DMS53 (cell line): ENCODE measurements around the gene SLC6A6.
A peak's percentile ranks its signal among the peaks of the same experiment; 100 is the strongest.

Experiments used
- DNase-seq: peaks from one replicate; lab custom pipeline; 2025; lab: John Stamatoyannopoulos, UW

The SLC6A6 gene

GRCh38 chr3:14372587-14372986 is 29.8 kb upstream of the SLC6A6 start:
- DNase-seq, result no peak

- no peak for DNase-seq
Observed at GRCh38 chr3:14373753-14374376, 28.5 kb upstream of the SLC6A6 start.

GRCh38 chr3:14374444-14374883 is 27.9 kb upstream of the SLC6A6 start:
- no peak for DNase-seq

DNA sequence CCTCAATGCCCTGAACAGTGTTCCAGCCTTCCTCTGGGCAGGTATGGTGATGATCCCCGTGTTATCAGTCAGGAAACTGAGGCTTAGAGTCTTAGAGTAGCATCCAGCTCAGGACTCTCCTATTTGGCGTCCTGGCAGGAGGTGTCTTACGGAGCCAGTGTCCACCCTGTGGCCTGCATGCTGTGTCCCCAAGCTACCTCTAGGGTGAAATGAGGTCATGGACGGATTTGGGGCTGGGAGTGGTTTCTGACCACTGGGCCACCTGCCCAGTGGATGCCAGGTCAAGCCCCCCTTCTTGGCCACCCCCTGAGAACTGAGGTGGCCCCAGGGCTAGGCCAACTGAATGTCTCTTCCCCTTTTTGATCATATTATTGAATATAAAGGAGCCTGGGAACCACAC is 27.2 kb upstream of the SLC6A6 start:
- DNase-seq, result peak; percentile 2

DNA sequence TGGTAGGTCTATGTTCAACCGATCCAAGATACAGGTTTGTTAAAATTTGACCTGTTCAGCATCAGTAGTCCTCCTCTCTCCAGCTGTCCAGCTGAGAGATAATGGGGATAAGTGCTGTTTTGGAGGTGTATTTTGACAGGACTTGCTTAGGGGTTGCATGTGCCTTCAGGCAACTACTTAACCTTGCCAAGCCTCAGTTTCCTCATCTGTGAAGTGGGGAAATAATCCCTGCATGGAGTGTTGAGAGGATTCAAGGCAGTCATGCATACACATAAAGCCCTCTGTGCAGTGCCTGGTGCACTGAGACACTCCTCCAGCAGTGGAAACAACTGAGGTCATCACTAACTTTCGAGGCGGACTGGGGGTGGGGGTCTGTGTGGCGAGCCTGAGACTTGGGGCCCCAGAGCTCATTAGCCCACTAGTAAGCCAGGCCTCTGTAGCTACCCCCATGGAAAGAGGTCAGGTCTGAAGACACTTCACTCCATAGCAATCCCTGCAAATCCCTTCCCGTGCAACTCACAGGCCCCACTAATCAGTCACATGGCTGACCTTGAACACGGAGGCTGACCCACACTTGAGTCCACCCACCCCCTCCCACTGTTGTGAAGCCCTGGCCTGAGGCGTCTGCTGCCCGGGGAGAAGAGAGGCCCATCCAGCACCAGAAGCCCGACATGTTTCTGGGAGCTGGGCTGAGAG is 25.9 kb upstream of the SLC6A6 start:
- no peak for DNase-seq

- no peak for DNase-seq
Observed at GRCh38 chr3:14377044-14377837, 25.2 kb upstream of the SLC6A6 start.

GRCh38 chr3:14377838-14378169 is 24.6 kb upstream of the SLC6A6 start:
- DNase-seq, result no peak

DNA sequence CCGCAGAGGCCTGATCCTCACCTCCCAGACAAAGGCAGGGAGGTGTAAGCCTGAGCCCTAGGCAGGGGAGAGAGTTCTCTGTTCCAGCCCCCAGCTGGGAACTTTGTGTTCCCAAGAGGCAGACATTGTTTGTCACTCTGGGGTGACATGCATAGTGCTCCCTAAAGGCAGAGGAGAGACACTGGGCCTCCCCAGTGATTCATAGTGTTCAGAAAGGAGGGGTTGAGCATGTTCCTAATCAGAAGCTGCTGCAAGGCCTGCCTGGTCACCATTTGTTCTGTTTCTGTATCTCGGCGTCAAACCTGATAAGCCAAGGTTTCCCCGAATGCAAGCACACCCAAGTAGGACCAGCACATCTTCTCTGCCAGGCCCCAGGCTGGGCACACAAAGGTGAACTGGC is 24.0 kb upstream of the SLC6A6 start:
- DNase-seq, result no peak

DNA sequence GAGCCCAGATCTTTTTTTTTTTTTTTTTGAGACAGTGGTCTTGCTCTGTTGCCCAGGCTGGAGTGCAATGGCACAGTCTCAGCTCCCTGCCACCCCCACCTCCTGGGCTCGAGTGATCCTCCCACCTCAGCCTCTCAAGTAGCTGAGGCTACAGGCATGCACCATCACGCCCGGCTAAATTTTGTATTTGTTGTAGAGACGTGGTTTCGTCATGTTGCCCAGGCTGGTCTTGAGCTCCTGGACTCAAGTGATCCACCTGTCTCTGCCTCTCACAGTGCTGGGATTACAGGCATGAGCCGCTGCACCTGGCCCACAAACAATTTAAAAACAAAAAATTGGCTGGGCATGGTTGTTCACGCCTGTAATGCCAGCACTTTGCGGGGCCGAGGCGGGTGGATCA is 22.6 kb upstream of the SLC6A6 start:
- DNase-seq, result peak; percentile 2

- DNase-seq, result no peak
Observed at GRCh38 chr3:14386254-14386653, 16.2 kb upstream of the SLC6A6 start.

DNA sequence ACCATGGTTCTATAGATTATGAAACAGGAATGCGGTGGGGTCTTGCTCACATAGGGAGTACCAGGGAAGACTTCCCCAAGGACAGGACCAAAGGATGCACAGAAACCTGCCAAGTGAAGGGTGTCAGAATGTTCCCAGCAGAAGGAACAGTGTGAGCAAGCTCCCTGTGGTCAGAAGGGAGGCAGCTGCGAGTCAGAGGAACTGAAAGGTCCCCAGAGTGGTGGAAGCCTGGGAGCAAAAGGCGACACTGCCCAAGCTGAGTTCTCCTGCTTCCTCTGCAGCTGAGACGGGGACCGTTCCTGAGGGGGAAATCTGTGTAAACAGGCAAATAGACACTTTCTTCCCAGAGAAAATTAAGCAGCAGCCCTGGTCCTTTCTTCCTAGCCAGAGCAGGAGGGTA is 14.2 kb upstream of the SLC6A6 start:
- no peak for DNase-seq

DNA sequence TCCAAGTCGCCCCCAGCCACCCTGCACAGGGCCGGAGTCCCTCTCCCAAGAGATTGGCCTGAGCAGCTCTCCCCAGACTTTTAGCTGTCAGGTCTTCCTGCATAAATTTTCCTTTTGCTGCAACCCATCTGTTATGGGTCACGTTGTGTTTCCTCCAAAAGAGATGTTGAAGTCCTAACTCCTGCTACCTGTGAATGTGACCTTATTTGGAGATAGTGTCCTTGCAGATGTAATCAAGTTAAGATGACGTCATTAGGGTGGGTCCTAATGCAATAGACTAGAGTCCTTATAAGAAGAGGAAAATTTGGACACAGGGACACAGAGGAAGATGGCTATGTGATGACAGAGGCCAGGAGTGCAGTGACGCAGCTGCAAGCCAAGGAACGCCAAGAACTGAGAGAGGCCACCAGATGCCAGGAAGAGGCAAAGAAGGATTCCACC is 13.2 kb upstream of the SLC6A6 start:
- peak; percentile 1 for DNase-seq

GRCh38 chr3:14389716-14390115 is 12.7 kb upstream of the SLC6A6 start:
- DNase-seq, result no peak

- peak; percentile 72 for DNase-seq
Observed at GRCh38 chr3:14391033-14391432, 11.4 kb upstream of the SLC6A6 start.

DNA sequence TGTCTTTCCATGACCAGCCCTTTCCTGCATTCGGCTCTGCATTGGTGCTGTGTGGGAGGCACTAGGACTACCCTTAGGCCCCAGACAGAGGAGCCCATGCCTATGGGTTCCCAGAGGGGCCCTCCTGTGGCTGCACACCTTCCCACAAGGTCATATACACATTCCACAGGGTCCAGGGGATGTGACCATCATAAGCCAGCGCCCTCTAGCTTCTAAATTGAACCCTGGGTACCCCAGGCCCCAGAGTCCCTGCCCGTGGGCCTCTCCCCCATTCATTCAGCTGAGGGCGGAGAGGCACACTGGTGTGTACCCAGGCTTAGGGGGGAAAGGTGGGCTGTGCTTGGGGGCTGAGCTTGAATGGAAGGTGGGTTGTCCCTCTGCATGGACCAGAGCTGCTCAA is 10.2 kb upstream of the SLC6A6 start:
- DNase-seq, result no peak

- DNase-seq, result no peak
Observed at GRCh38 chr3:14392803-14393319, 9.5 kb upstream of the SLC6A6 start.

- DNase-seq, result no peak
Observed at GRCh38 chr3:14393440-14394106, 8.8 kb upstream of the SLC6A6 start.

DNA sequence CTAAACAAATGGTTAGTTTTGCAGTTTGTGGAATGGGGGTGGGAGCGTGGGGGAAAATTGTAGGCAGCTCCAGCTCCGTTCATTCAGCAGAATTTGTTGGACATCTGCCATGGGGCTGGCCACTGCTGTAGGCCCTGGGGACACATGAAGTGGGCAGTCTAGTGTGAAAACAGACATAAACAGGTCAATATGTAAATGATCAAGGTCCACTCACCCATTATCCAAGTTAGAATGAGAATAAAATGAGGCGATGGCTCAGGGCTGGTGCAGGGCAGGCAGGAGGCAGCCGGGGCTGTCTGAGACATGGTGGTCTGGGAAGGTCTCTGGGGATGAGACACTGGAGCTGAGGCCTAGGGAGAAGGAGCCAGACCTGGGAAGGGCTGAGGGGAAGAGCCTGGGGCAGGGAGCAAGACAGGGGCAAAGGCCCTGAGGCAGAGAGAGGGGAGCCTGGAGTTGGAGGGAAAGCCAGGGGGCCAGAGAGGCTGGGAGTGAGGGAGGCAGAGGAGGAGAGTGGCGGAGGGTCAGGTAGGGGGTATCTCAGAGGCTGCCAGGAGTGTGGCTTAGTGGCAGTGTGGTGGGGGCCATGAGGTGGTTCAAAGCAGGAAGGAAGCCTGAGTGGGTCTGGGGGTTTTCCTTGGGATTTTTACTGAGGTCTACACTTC is 6.2 kb upstream of the SLC6A6 start:
- DNase-seq, result no peak

GRCh38 chr3:14397046-14397445 is 5.4 kb upstream of the SLC6A6 start:
- DNase-seq, result no peak

GRCh38 chr3:14397531-14397930 is 4.9 kb upstream of the SLC6A6 start:
- DNase-seq, result no peak

DNA sequence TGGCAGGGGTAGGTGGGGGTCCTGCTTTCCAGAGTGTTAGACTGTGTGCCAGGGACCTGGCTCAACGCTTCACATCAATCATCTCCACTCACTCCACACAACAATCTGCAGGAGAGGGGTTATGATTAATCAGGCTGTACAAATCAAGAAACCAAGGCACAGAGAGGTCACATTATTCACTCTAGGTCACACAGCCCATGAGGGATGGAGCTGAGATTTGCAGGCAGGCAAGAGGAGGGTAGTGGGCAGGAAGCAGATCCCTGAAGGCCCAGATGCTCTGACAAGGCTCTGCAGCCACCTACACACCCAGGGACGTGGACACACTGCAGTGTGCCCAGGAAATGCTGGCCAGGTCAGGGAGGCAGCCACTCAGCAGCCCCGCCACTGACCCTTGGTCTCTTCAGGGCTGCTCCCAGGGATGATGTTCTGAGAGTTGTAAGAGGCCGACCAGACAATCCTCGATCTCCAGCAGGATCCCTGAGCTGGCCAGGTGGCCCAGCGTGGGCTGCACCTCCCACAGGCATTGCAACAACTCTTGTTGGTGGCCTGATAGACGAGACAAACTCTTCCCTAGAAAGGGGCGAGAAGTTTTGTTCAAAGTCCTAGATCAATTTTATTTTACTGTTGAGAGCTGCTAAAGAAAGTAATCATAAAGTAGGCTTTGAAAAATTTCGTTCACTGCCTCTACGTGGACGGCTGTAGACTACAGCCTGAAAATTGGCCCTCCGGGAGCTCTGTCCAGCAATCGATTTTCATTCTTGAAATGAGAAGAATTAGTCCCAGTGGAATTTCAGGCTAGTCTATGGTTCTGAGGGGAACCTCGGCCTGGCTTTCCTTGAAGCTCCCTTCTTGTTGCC is 4.2 kb upstream of the SLC6A6 start:
- DNase-seq, result no peak
